HL-60/S4 treated with retinoic acid at 250 ng/mL for 4 days and 3 days (cell line): ENCODE data around the gene ATP1B1.
"Not testable (repeated sequence)": the region's sequence is repeated elsewhere in the genome, so short reads cannot be mapped to it uniquely, and the experiment has no call there.

Experiments used
- in situ Hi-C: fragments of 300-500 bp; cut with MboI; formaldehyde crosslinking; loops from 2 replicates; pipeline ENCODE4 v1.7.0; 2022; ENCODE audit warnings: low sequenced_read_pairs

Gene ATP1B1

DNA sequence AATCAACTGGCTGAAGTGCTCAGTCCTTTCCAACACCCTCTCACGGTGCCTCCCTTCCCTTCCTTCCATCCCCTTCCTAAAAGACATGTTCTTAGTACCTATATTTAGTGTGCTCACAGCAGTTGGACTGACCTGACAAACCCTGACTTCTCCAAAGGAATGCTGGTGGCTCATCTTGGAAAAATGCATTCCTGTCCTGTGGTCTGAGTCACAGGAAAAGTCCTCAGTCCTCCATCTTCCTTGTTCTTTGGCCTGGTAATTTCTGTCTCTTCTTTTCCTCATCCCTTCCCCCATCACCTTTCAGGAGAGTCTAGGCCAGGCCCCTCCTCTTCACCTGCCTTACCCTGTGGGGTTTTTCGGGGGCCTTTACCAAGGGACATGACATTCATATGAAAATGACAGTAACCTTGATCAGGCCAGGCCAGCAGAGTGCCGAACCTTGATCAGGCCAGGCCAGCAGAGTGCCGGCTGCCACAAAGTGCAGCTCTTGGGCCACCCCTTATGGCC lies 7.2 kb downstream of the ATP1B1 start:
- in situ Hi-C loops, result no loop called here

- in situ Hi-C loops, result no loop called here
Measured at GRCh38 chr1:169115891-169116585, 9.5 kb downstream of the ATP1B1 start.

GRCh38 chr1:169117014-169117413 lies 10.5 kb downstream of the ATP1B1 start:
- in situ Hi-C loops, result no loop called here

- in situ Hi-C loops, result no loop called here
Measured at GRCh38 chr1:169117599-169117998, 11.1 kb downstream of the ATP1B1 start.

GRCh38 chr1:169118227-169118626 lies 11.7 kb downstream of the ATP1B1 start:
- in situ Hi-C loops, result no loop called here

GRCh38 chr1:169119405-169119804 lies 12.9 kb downstream of the ATP1B1 start:
- in situ Hi-C loops, result no loop called here

- in situ Hi-C loops, result no loop called here
Measured at GRCh38 chr1:169120066-169120465, 13.6 kb downstream of the ATP1B1 start.

DNA sequence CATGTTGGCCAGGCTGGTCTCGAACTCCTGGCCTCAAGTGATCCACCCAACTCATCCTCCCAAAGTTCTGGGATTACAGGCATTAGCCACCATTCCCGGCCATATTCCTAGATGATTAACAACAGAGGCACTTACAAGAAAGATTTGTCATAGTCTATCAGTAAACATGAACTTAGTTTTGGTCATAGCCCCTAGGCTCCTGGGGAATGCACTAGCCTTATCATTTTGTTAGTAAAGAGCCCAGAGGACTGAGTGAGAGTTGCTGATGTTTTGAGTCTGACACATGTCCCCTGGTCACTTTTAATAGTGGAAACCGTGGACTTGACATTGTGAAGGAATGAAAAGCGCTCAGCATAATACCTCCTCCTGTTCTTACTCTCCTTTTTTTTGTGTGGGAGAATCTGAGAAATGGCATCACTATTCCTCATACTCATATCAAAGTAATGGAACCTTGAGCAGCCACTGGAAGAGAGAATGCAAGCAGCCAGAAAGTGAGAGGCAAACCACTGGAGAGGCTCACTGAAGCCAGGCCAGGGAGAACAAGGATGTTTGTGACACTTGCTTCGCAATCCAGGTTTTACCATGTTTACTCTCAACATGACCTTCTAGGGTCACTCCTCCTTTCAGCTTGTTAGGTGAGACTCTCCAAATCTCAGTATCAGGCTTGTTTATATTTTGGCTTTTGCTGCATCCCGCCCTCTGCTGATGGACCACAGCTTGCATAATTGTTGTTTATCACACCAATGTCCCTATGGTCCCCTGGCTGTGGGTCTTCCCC lies 14.8 kb downstream of the ATP1B1 start:
- in situ Hi-C loops, result no loop called here

- in situ Hi-C loops, result no loop called here
Measured at GRCh38 chr1:169122976-169123375, 16.5 kb downstream of the ATP1B1 start.

GRCh38 chr1:169124459-169124858 lies 18.0 kb downstream of the ATP1B1 start:
- in situ Hi-C loops, result no loop called here

DNA sequence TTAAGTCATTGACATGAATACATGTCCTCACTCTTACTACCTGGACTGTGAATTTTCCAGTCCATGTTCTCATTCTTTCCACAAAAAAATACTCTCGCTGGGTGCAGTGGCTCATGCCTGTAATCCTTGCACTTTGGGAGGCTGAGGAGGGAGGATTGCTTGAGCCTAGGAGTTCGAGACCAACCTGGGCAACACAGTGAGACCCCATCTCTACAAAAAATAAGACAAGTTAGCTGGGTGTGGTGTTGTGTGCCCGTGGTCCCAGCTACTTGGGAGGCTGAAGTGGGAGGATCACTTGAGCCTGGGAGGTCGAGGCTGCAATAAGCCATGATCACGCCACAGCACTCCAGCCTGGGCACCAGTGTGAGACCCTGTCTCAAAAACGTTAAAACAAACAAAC lies 19.1 kb downstream of the ATP1B1 start:
- in situ Hi-C loops, result not testable (repeated sequence)

- in situ Hi-C loops, result no loop called here
Measured at GRCh38 chr1:169126335-169126734, 19.8 kb downstream of the ATP1B1 start.

- in situ Hi-C loops, result no loop called here
Measured at GRCh38 chr1:169127305-169127704, 20.8 kb downstream of the ATP1B1 start.

DNA sequence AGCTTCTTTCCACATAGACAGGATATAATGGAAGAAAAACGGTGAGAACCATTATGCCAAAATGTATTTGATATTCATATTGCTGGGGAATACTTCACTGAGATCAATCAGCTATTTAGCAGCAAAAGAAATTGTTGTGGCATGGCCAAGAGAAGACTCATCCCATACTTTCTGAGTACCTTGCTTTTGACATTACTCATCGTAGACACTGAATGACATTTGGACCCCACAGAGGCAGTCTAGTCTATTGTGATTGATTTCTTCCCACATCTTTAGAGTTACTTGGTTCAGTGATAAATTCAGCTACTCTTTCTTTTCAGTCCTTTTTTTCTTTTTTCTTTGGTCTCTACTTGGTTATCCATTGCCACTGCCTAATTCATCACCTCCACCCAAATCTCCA lies 22.1 kb downstream of the ATP1B1 start:
- in situ Hi-C loops, result no loop called here

DNA sequence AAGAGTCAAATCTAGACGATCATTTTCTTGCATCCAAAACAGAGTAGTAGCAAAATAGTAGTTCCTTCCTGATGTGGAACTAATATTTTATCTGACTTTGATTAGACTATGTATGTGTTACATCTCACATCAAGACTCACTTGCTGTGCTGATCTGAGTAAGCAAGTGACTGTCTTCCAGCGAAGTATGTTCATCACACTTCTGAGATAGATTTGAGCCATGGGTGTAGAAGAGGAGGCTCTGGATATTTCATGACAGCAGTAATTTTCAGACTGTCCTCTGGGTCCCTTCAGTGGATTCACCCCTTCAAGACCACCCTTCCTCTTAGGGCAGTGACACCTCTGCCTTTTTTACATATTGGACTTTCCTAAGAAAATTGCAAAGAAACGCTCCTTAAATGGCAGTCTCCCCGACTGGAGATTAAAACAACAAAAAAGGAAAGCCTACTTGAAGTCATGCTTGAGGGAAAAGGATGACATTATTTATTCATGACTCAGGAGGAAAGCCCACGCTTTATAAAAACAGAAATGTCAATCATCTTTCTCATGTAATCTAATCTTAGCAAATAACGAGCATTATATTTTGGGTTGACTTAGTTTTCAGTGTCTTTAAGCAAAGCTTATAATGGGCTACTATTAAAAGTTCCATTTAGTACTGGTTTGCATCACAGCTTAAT lies 22.8 kb downstream of the ATP1B1 start:
- in situ Hi-C loops, result no loop called here

DNA sequence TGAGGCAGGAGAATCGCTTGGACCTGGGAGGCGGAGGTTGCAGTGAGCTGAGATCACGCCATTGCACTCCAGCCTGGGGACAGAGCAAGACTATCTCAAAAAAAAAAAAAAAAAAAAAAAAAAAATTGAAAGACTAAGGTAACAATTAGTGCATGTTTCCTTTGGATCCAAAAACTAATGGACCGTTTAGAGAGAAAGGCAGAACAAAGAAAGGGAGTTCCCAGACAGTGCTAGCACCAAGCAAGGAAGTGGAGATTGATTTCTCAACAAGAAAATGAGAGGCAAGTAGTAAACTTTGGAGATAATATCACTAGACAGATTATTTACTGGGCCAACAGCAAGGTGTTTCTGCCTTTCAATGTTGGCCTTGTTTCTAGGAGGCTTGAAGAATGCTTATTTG lies 24.2 kb downstream of the ATP1B1 start:
- in situ Hi-C loops, result no loop called here

GRCh38 chr1:169132512-169133227 lies 26.2 kb downstream of the ATP1B1 start:
- in situ Hi-C loops, result no loop called here

GRCh38 chr1:169133228-169133576 lies 26.7 kb downstream of the ATP1B1 start:
- in situ Hi-C loops, result no loop called here

GRCh38 chr1:169133801-169134502 lies 27.5 kb downstream of the ATP1B1 start:
- in situ Hi-C loops, result no loop called here

- in situ Hi-C loops, result no loop called here
Measured at GRCh38 chr1:169137357-169137756, 30.9 kb downstream of the ATP1B1 start.
